ENCODE data around the gene SCRG1. TPM values are rescaled to one million over a fixed set of nuclear protein-coding genes. Genes with fewer than 3 reads are reported as not detected.

SCRG1 gene
- total RNA-seq, 1 experiment from 2014 or later: not detected

DNA sequence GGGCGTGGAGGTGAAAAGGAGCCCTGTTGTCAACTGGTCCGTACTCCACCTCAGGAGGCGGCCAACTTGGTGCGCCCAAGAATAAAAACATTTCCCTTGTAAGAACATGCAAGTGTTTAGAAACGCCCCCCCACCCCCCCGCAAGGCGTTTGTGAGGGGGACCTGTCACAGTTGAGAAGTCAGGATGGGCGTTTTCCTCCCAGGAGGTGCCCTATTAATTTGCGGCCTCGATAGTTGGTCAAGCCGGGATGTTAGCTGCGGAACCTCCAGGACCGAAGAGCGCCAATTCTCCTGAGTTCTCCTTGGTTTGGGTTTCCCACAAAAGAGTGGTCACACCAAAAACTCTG lies 28.8 kb downstream of the SCRG1 start:
- CTCF ChIA-PET: interaction anchor here (0.7 kb wide), 3 partner anchors 9 to 647 kb away, joined by 5 to 7 read pairs (median 6); no protein-coding TSS in a partner anchor
- H3K9me2 ChIP-seq (ENCODE audit: insufficient read depth): no peaks in the 10 kb centered on the region
- intact Hi-C loops (cut with micrococcal nuclease; ENCODE audit: unreplicated experiment): loop anchor here (1.0 to 2.0 kb wide), 2 partner anchors 36 to 47 kb away; partner anchors contain the start of gene HMGB2
- peak overlapping the region; percentile 78 for H3K4me2 ChIP-seq
- TF ChIP-seq EZH2 (IDR thresholded peaks at IDR 0.05; ENCODE audit: low read depth): no peak
- TF ChIP-seq, protein P1, sequence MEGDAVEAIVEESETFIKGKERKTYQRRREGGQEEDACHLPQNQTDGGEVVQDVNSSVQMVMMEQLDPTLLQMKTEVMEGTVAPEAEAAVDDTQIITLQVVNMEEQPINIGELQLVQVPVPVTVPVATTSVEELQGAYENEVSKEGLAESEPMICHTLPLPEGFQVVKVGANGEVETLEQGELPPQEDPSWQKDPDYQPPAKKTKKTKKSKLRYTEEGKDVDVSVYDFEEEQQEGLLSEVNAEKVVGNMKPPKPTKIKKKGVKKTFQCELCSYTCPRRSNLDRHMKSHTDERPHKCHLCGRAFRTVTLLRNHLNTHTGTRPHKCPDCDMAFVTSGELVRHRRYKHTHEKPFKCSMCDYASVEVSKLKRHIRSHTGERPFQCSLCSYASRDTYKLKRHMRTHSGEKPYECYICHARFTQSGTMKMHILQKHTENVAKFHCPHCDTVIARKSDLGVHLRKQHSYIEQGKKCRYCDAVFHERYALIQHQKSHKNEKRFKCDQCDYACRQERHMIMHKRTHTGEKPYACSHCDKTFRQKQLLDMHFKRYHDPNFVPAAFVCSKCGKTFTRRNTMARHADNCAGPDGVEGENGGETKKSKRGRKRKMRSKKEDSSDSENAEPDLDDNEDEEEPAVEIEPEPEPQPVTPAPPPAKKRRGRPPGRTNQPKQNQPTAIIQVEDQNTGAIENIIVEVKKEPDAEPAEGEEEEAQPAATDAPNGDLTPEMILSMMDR (conservative IDR thresholded peaks at IDR 0.05): no peak
- no peaks in the 10 kb centered on the region for H3K36me3 ChIP-seq (ENCODE audit: low read depth)
- H3K27ac ChIP-seq: peak overlapping the region; percentile 59
- DNase-seq: no peak
- no TSS peak for BruUV-seq (replicated peaks)
- no peaks in the 10 kb centered on the region for H3K9me3 ChIP-seq (ENCODE audit: insufficient read depth, low read depth)
- H3K79me2 ChIP-seq (ENCODE audit: low read depth): 0 out of 2 replicates have a peak, but pooled peaks cover 2% of the 10 kb centered on the region
- 0 out of 2 replicates have a peak, but pooled peaks cover 3% of the 10 kb centered on the region for H3F3A ChIP-seq (ENCODE audit: insufficient read depth, low read depth)
- POLR2A ChIA-PET (ENCODE audit: unreplicated experiment): interaction anchor here (1.3 kb wide), 1 partner anchor 35 kb away, joined by 7 read pairs; no protein-coding TSS in a partner anchor
- no peaks in the 10 kb centered on the region for H4K20me1 ChIP-seq (ENCODE audit: insufficient read depth)
- H3K4me3 ChIP-seq: peak overlapping the region; percentile 82
- no peaks in the 10 kb centered on the region for H3K27me3 ChIP-seq (ENCODE audit: insufficient read depth, low read depth)
- no peaks in the 10 kb centered on the region for H3K4me1 ChIP-seq (replicated peaks; ENCODE audit: insufficient read depth)
- peak overlapping the region; percentile 97 for H2AFZ ChIP-seq

DNA sequence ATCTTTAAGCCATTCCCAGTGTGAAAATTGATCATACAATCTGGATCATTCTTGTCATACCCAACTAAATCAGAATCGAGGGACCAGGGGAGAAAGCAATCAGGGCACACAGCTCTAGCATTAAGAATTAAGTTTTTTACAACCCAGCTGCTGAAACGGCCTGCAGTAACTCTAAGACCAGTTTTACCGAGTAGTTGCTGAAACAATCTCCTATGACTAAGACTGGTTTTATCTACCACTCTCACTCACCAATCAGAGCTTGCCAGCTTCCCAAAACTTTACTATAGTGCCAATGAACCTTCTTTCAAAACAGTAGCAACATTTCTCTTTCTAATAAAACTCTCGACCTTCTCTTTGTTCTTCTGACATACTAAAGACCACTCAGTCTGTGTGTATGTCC lies 31.0 kb downstream of the SCRG1 start:
- Histone ChIP-seq H3K4me3 (no peak overlapping the region), H3K27me3 (ENCODE audit: insufficient read depth, low read depth) (no peaks in the 10 kb centered on the region), H4K20me1 (ENCODE audit: insufficient read depth) (no peaks in the 10 kb centered on the region), H3K36me3 (ENCODE audit: low read depth) (no peaks in the 10 kb centered on the region), H3F3A (ENCODE audit: insufficient read depth, low read depth) (0 out of 2 replicates have a peak, but pooled peaks cover 3% of the 10 kb centered on the region), H2AFZ (no peak overlapping the region), H3K4me1 (replicated peaks; ENCODE audit: insufficient read depth) (no peaks in the 10 kb centered on the region), H3K27ac (no peak overlapping the region), H3K9me3 (ENCODE audit: insufficient read depth, low read depth) (no peaks in the 10 kb centered on the region), H3K4me2 (no peak overlapping the region), H3K9me2 (ENCODE audit: insufficient read depth) (no peaks in the 10 kb centered on the region), H3K79me2 (ENCODE audit: low read depth) (0 out of 2 replicates have a peak, but pooled peaks cover 2% of the 10 kb centered on the region)
- intact Hi-C loops (cut with micrococcal nuclease; ENCODE audit: unreplicated experiment): loop anchor here (2.0 kb wide), 1 partner anchor 15 kb away; no protein-coding TSS in a partner anchor
- no peak for TF ChIP-seq EZH2 (IDR thresholded peaks at IDR 0.05; ENCODE audit: low read depth)
- TF ChIP-seq, protein P1 (conservative IDR thresholded peaks at IDR 0.05): no peak
- CTCF ChIA-PET: no interaction called here
- BruUV-seq (replicated peaks): no TSS peak
- no peak for DNase-seq
- POLR2A ChIA-PET (ENCODE audit: unreplicated experiment): no interaction called here

DNA sequence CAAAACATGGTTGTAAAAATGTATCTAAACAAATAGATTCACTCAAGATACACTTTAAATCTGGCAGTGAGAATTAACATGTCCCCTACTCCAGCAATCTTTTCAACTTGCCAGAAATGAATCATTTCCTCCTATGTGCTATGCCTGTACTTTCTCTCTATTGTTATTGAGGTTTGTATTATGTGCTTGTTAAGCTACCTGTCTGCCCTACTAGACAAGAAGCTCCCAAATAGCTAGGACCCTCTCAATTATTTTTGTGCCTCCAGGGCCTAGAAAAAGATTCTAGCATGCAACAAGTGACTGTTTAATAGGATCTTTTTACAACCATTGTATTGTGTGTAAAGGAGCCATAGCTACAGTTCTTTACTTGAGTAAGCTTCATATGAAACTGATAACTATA lies 31.6 kb downstream of the SCRG1 start:
- ChIA-PET CTCF (no interaction called here), POLR2A (ENCODE audit: unreplicated experiment) (no interaction called here)
- Histone ChIP-seq H3K4me2 (no peak overlapping the region), H3K4me1 (replicated peaks; ENCODE audit: insufficient read depth) (no peaks in the 10 kb centered on the region), H2AFZ (no peak overlapping the region), H3K36me3 (ENCODE audit: low read depth) (no peaks in the 10 kb centered on the region), H3F3A (ENCODE audit: insufficient read depth, low read depth) (0 out of 2 replicates have a peak, but pooled peaks cover 3% of the 10 kb centered on the region), H3K27ac (no peak overlapping the region), H4K20me1 (ENCODE audit: insufficient read depth) (no peaks in the 10 kb centered on the region), H3K9me2 (ENCODE audit: insufficient read depth) (no peaks in the 10 kb centered on the region), H3K27me3 (ENCODE audit: insufficient read depth, low read depth) (no peaks in the 10 kb centered on the region), H3K9me3 (ENCODE audit: insufficient read depth, low read depth) (no peaks in the 10 kb centered on the region), H3K4me3 (no peak overlapping the region), H3K79me2 (ENCODE audit: low read depth) (no peaks in the 10 kb centered on the region)
- no TSS peak for BruUV-seq (replicated peaks)
- DNase-seq: no peak
- intact Hi-C loops (cut with micrococcal nuclease; ENCODE audit: unreplicated experiment): no loop called here
- TF ChIP-seq, protein P1 (conservative IDR thresholded peaks at IDR 0.05): no peak
- TF ChIP-seq EZH2 (IDR thresholded peaks at IDR 0.05; ENCODE audit: low read depth): no peak

All from PC-9 (cell line).